ENCODE results near the gene MLN.

DNA sequence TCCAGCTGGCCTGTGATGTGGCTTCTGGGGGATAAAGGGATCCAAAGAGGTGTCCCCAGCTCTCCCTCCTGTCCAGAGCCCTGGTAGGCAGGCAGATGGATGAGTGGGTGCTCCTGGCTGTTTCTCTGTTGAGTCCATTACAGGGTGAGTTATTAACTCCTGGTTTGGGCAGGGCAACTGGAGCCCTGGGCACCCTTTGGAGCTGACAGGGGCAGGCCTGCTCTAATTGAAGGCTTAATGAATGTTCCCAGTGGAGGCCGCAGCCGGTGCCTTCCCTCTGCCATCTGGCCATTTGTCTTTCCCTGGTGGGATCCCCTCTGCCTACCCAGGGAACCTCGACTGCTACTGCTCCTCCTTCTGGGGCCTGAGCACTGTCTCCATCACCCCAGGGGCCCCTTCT, 44.7 kb upstream of the MLN start:
- TF ChIP-seq KDM1A (IDR thresholded peaks at IDR 0.05; ENCODE audit: low read depth), result no peak
- TF ChIP-seq, protein P1, sequence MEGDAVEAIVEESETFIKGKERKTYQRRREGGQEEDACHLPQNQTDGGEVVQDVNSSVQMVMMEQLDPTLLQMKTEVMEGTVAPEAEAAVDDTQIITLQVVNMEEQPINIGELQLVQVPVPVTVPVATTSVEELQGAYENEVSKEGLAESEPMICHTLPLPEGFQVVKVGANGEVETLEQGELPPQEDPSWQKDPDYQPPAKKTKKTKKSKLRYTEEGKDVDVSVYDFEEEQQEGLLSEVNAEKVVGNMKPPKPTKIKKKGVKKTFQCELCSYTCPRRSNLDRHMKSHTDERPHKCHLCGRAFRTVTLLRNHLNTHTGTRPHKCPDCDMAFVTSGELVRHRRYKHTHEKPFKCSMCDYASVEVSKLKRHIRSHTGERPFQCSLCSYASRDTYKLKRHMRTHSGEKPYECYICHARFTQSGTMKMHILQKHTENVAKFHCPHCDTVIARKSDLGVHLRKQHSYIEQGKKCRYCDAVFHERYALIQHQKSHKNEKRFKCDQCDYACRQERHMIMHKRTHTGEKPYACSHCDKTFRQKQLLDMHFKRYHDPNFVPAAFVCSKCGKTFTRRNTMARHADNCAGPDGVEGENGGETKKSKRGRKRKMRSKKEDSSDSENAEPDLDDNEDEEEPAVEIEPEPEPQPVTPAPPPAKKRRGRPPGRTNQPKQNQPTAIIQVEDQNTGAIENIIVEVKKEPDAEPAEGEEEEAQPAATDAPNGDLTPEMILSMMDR (IDR thresholded peaks at IDR 0.05), result no peak
- no peak for TF ChIP-seq POLR2A (IDR thresholded peaks at IDR 0.05; ENCODE audit: low read length)
- TF ChIP-seq EP300 (IDR thresholded peaks at IDR 0.05), result no peak
- TF ChIP-seq, protein P2, sequence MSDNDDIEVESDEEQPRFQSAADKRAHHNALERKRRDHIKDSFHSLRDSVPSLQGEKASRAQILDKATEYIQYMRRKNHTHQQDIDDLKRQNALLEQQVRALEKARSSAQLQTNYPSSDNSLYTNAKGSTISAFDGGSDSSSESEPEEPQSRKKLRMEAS (IDR thresholded peaks at IDR 0.05), result no peak
- no peak for TF ChIP-seq CBX8 (IDR thresholded peaks at IDR 0.05)
- TF ChIP-seq CEBPB (IDR thresholded peaks at IDR 0.05), result no peak
- TF ChIP-seq MYC (IDR thresholded peaks at IDR 0.05; ENCODE audit: borderline replicate concordance, low read length), result no peak
- TF ChIP-seq MAFK (IDR thresholded peaks at IDR 0.05; ENCODE audit: partially characterized antibody), result no peak
- TF ChIP-seq BHLHE40 (IDR thresholded peaks at IDR 0.05; ENCODE audit: low read depth, low read length), result no peak
- TF ChIP-seq RFX5 (IDR thresholded peaks at IDR 0.05), result no peak
- TF ChIP-seq, protein P3, sequence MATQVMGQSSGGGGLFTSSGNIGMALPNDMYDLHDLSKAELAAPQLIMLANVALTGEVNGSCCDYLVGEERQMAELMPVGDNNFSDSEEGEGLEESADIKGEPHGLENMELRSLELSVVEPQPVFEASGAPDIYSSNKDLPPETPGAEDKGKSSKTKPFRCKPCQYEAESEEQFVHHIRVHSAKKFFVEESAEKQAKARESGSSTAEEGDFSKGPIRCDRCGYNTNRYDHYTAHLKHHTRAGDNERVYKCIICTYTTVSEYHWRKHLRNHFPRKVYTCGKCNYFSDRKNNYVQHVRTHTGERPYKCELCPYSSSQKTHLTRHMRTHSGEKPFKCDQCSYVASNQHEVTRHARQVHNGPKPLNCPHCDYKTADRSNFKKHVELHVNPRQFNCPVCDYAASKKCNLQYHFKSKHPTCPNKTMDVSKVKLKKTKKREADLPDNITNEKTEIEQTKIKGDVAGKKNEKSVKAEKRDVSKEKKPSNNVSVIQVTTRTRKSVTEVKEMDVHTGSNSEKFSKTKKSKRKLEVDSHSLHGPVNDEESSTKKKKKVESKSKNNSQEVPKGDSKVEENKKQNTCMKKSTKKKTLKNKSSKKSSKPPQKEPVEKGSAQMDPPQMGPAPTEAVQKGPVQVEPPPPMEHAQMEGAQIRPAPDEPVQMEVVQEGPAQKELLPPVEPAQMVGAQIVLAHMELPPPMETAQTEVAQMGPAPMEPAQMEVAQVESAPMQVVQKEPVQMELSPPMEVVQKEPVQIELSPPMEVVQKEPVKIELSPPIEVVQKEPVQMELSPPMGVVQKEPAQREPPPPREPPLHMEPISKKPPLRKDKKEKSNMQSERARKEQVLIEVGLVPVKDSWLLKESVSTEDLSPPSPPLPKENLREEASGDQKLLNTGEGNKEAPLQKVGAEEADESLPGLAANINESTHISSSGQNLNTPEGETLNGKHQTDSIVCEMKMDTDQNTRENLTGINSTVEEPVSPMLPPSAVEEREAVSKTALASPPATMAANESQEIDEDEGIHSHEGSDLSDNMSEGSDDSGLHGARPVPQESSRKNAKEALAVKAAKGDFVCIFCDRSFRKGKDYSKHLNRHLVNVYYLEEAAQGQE (IDR thresholded peaks at IDR 0.05), result no peak
- TF ChIP-seq, protein P4, sequence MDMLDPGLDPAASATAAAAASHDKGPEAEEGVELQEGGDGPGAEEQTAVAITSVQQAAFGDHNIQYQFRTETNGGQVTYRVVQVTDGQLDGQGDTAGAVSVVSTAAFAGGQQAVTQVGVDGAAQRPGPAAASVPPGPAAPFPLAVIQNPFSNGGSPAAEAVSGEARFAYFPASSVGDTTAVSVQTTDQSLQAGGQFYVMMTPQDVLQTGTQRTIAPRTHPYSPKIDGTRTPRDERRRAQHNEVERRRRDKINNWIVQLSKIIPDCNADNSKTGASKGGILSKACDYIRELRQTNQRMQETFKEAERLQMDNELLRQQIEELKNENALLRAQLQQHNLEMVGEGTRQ (IDR thresholded peaks at IDR 0.05), result no peak
- TF ChIP-seq KDM5A (IDR thresholded peaks at IDR 0.05), result no peak
